ENCODE measurements around the gene MFGE8.

DNA sequence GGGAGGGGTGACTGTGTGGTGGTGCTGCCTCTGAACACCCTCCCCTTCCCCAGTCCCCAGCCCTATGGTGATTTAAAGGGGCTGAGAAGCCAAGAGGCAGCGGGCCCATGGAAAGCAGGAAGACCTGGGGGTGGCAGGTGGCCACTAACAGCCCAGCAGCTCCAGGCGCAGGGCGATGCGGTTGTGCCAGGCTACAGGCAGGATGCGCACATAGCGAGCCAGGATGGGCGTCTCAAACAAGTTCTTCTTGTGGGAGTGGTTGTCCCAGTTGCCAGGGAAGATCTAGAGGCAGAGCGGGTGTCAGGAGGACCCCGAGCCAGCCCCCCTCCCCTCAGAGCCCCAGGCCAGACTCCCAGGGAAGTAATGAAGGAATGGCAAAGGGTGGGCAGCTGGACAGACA is 13.9 kb downstream of the MFGE8 start:
- TF ChIP-seq POLR2AphosphoS5 (IDR thresholded peaks at IDR 0.05) (no peak), POLR2A (IDR thresholded peaks at IDR 0.05) (no peak)
- TF ChIP-seq, protein P1, sequence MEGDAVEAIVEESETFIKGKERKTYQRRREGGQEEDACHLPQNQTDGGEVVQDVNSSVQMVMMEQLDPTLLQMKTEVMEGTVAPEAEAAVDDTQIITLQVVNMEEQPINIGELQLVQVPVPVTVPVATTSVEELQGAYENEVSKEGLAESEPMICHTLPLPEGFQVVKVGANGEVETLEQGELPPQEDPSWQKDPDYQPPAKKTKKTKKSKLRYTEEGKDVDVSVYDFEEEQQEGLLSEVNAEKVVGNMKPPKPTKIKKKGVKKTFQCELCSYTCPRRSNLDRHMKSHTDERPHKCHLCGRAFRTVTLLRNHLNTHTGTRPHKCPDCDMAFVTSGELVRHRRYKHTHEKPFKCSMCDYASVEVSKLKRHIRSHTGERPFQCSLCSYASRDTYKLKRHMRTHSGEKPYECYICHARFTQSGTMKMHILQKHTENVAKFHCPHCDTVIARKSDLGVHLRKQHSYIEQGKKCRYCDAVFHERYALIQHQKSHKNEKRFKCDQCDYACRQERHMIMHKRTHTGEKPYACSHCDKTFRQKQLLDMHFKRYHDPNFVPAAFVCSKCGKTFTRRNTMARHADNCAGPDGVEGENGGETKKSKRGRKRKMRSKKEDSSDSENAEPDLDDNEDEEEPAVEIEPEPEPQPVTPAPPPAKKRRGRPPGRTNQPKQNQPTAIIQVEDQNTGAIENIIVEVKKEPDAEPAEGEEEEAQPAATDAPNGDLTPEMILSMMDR (IDR thresholded peaks at IDR 0.05 in 8 of 11, conservative IDR thresholded peaks at IDR 0.05 in 3 of 11), result no peak
